HEK293T (cell line): ENCODE data around the gene DHRS3.
"Not testable (repeated sequence)": the region's sequence is repeated elsewhere in the genome, so short reads cannot be mapped to it uniquely, and the experiment has no call there.

Experiments
- ARNT ChIP-seq: fragments of 450-650 bp; IDR thresholded peaks from 2 replicates; pipeline ENCODE4 v1.6.1; 2017; ENCODE audit warnings: mild to moderate bottlenecking
- BHLHE40 ChIP-seq: fragments of 450-650 bp; IDR thresholded peaks from 2 replicates; pipeline ENCODE4 v1.6.1; 2016; ENCODE audit warnings: mild to moderate bottlenecking, moderate library complexity, borderline replicate concordance
- FOXA1 ChIP-seq: fragments of 450-650 bp; IDR thresholded peaks from 2 replicates; pipeline ENCODE4 v1.6.1; 2016; ENCODE audit warnings: mild to moderate bottlenecking
- FOXK2 ChIP-seq: fragments of 450-650 bp; IDR thresholded peaks from 2 replicates; pipeline ENCODE4 v1.6.1; 2016; ENCODE audit warnings: mild to moderate bottlenecking
- FOXM1 ChIP-seq: fragments of 450-650 bp; IDR thresholded peaks from 2 replicates; pipeline ENCODE4 v1.6.1; 2017; ENCODE audit warnings: mild to moderate bottlenecking, borderline replicate concordance
- HDGF ChIP-seq: fragments of 450-650 bp; IDR thresholded peaks from 2 replicates; pipeline ENCODE4 v1.6.1; 2017; ENCODE audit warnings: antibody characterized with exemption, borderline replicate concordance
- L3MBTL2 ChIP-seq: fragments of 450-650 bp; conservative IDR thresholded peaks from 2 replicates; pipeline ENCODE4 v1.6.1; 2016; ENCODE audit warnings: mild to moderate bottlenecking
- LEF1 ChIP-seq: fragments of 450-650 bp; IDR thresholded peaks from 2 replicates; pipeline ENCODE4 v1.6.1; 2017; ENCODE audit warnings: mild to moderate bottlenecking, borderline replicate concordance
- NFRKB ChIP-seq: fragments of 450-650 bp; IDR thresholded peaks from 2 replicates; pipeline ENCODE4 v1.6.1; 2016; ENCODE audit warnings: mild to moderate bottlenecking, moderate library complexity
- SP1 ChIP-seq: fragments of 450-650 bp; IDR thresholded peaks from 2 replicates; pipeline ENCODE4 v1.6.1; 2017
- TARDBP ChIP-seq: fragments of 450-650 bp; IDR thresholded peaks from 2 replicates; pipeline ENCODE4 v1.6.1; 2016
- ZNF384 ChIP-seq: fragments of 450-650 bp; IDR thresholded peaks from 2 replicates; pipeline ENCODE4 v1.6.1; 2016

DNA sequence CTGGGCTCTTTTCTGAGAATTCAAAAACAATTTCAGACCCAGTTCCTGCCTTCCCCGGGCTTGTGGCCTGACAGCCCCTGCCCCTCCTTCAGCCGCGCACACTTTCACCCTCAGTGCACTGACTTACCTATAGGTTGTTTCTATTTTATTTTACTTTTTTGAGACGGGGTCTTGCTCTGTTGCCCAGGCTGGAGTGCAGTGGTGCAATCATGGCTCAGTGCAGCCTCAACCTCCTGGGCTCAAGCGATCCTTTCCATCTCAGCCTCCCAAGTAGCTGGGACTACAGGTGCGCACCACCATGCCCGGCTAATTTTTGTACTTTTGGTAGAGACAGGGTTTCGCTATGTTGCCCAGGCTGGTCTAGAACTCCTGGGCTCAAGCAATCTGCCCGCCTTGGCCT, 27.4 kb upstream of the DHRS3 start:
- TF ChIP-seq FOXA1, SP1, ZNF384, FOXM1, TARDBP, HDGF, ARNT, BHLHE40, NFRKB, L3MBTL2, LEF1, FOXK2: not testable (repeated sequence)
